HepG2 (cell line): ENCODE data around the gene GATA3. TPM values are rescaled to one million over a fixed set of nuclear protein-coding genes. Genes with fewer than 3 reads are reported as not detected.

Source experiments
- ATAC-seq: fragments of 200-7000 bp; cut with Tn5 transposase; 3 replicates; pipeline ENCODE4 v1.9.1; 2020; ENCODE audit warnings: mild to moderate bottlenecking, moderate library complexity
- BruUV-seq: library from RNA; stranded (reverse); fragments of 400-500 nt; replicated peaks from 2 replicates; lab custom pipeline; 2021; lab: Mats Ljungman, UMichigan
- CTCF ChIA-PET: fragments of 300-600 bp; formaldehyde crosslinking; extraction: SDS; loops from one replicate; lab custom pipeline; 2021; ENCODE audit warnings: low total read pairs, inconsistent platforms, low intra/inter-chr PET ratio; lab: Yijun Ruan, JAX
- POLR2A ChIA-PET: fragments of 350-600 bp; sonication (Branson Sonifier 250); formaldehyde crosslinking; loops from one replicate; lab custom pipeline; 2020; ENCODE audit warnings: antibody characterized with exemption, inconsistent platforms; lab: Yijun Ruan, JAX
- DNase-seq: peaks from one replicate; pipeline ENCODE4 v3.0.0-alpha.2; 2015; ENCODE audit warnings: low spot score
- FAIRE-seq: peaks from 3 replicates; lab custom pipeline; 2011; peaks lifted over from hg19 to GRCh38; lab: Jason Lieb, UNC
- H2AFZ ChIP-seq: one replicate; pipeline ENCODE4 v1.6.1; 2011; ENCODE audit warnings: low read length, inconsistent platforms
- H3K27ac ChIP-seq: fragments of 300-600 bp; 3 replicates; pipeline ENCODE4 v1.8.0; 2011; ENCODE audit warnings: mixed run types, mild to moderate bottlenecking, mixed read lengths, low read length, inconsistent platforms; ENCODE audit not compliant: insufficient read depth; ENCODE audit errors: extremely low read length
- H3K27me3 ChIP-seq, 2 experiments: fragments of 200-600 bp in 1 of 2; 2 replicates in 1 of 2; 3 replicates in 1 of 2; pipeline versions ENCODE4 v1.6.0 to v1.8.0; 2011; ENCODE audit warnings: low read length in 2 of 2, mild to moderate bottlenecking in 2 of 2, moderate library complexity in 2 of 2, inconsistent platforms in 1 of 2; ENCODE audit not compliant: insufficient read depth in 2 of 2, control insufficient read depth in 1 of 2
- H3K36me3 ChIP-seq, 2 experiments: fragments of 200-600 bp in 1 of 2; replicated peaks in 1 of 2; 2 replicates in 1 of 2; 3 replicates in 1 of 2; pipeline versions ENCODE4 v1.5.1 to v1.8.0; 2011; ENCODE audit warnings: low read length in 2 of 2, inconsistent platforms in 1 of 2; ENCODE audit not compliant: insufficient read depth in 2 of 2, control insufficient read depth in 1 of 2
- H3K4me1 ChIP-seq: 2 replicates; pipeline ENCODE4 v1.5.1; 2012; ENCODE audit warnings: low read length, inconsistent platforms; ENCODE audit not compliant: insufficient read depth
- H3K4me2 ChIP-seq: 2 replicates; pipeline ENCODE4 v1.6.0; 2011; ENCODE audit warnings: low read depth, low read length, inconsistent platforms
- H3K4me3 ChIP-seq, 3 experiments: fragments of 200-600 bp in 1 of 3; sonication (generic), shearing (Covaris generic) in 1 of 3; replicated peaks in 1 of 3; 2 replicates each; pipeline ENCODE4 v1.5.1; 2011 to 2016; ENCODE audit warnings: low read length in 3 of 3, inconsistent platforms in 2 of 3, low read depth in 2 of 3, mild to moderate bottlenecking in 2 of 3, control low read depth in 1 of 3, mixed read lengths in 1 of 3; ENCODE audit not compliant: insufficient read depth in 1 of 3
- H3K79me2 ChIP-seq: one replicate; pipeline ENCODE4 v1.6.1; 2011; ENCODE audit warnings: low read length, inconsistent platforms; ENCODE audit not compliant: insufficient read depth
- H3K9ac ChIP-seq: 2 replicates; pipeline ENCODE4 v1.6.0; 2011; ENCODE audit warnings: mild to moderate bottlenecking, low read depth, low read length, inconsistent platforms; ENCODE audit not compliant: insufficient read depth
- H3K9me3 ChIP-seq: 2 replicates; pipeline ENCODE4 v1.5.1; 2012; ENCODE audit warnings: mild to moderate bottlenecking, low read length
- H4K20me1 ChIP-seq: 2 replicates; pipeline ENCODE4 v1.6.0; 2011; ENCODE audit warnings: inconsistent platforms, mild to moderate bottlenecking, low read length, moderate library complexity; ENCODE audit not compliant: insufficient read depth
- HNRNPLL ChIP-seq: fragments of 200-400 bp; formaldehyde crosslinking; IDR thresholded peaks from 2 replicates; pipeline ENCODE4 v1.6.1; 2017; ENCODE audit warnings: mild to moderate bottlenecking, low read depth, low read length; ENCODE audit not compliant: poor library complexity, severe bottlenecking
- RFX1 ChIP-seq: fragments of 450-650 bp; IDR thresholded peaks from 2 replicates; pipeline ENCODE4 v1.6.1; 2017
- ZNF496 ChIP-seq: sonication (generic); formaldehyde crosslinking; IDR thresholded peaks from 2 replicates; pipeline ENCODE4 v1.8.1; 2023; ENCODE audit warnings: mild to moderate bottlenecking, moderate library complexity, missing genetic modification reagents; ENCODE audit not compliant: insufficient replicate concordance
- ZNF629 ChIP-seq: sonication (generic); formaldehyde crosslinking; conservative IDR thresholded peaks from 2 replicates; pipeline ENCODE4 v1.5.0; 2020; ENCODE audit warnings: missing genetic modification reagents
- WGBS: methylation state at CpG from one replicate; pipeline ENCODE4 v1.1.6; 2017; ENCODE audit warnings: low lambda C conversion rate; 5-methylcytosine and 5-hydroxymethylcytosine counted together
- in situ Hi-C: cut with HindIII; loops from 2 replicates; pipeline ENCODE4 v1.10.0; 2017; ENCODE audit warnings: low pct_unique_long_range_greater_than_20kb; ENCODE audit not compliant: extremely low pct_ligation_motif_present
- intact Hi-C: fragments of 100-400 bp; cut with micrococcal nuclease; formaldehyde crosslinking; loops from one replicate; pipeline ENCODE4 v1.10.0; 2022; ENCODE audit not compliant: unreplicated experiment
- polyA plus RNA-seq, 8 experiments: library from polyadenylated mRNA; depleted of rRNA in 3 of 8; stranded (reverse) in 7 of 8; unstranded in 1 of 8; fragments of >200 nt; fragmentation: Illumina TruSeq in 4 of 8; extraction: Trizol in 4 of 8; gene quantifications; 2 replicates each; pipeline versions ENCODE4 v1.2.1 to v1.2.3, GENCODE V29; 2011 to 2016; ENCODE audit warnings: low read depth in 4 of 8, missing spikeins in 1 of 8, mixed read lengths in 1 of 8; ENCODE audit not compliant: insufficient read depth in 1 of 8
- total RNA-seq, 5 experiments: library from RNA; depleted of rRNA; stranded (reverse); fragments of >200 nt; fragmentation: Illumina TruSeq; extraction: Trizol; gene quantifications; 2 replicates each; pipeline ENCODE4 v1.2.3, GENCODE V29; 2016; ENCODE audit warnings: low read depth in 1 of 5

Gene GATA3
- total and polyA plus RNA-seq, 2 of the 13 experiments (the other 11 are each of a cell fraction or from before 2014, with no cell fraction given), result not detected

DNA sequence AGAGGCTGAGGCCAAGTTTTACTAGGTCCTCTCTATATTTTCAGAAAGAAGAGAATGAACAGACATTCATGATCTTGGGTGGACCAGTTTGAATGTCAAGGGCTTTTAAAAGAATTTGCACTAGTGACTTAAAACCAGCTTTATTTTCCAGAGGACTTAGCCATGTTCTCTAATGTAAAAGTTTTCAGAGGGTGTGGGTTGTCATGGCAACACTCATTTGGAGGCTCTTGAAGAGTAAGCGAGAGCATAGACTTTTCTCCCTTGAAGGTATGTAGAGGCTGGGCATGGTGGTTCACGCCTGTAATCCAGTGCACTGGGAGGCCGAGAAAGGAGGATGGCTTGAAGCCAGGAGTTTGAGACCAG is 61.1 kb downstream of the GATA3 start:
- DNase-seq (no peak), ATAC-seq (no peak), FAIRE-seq (no peak)
- BruUV-seq, result no TSS peak
- in situ Hi-C loops, result no loop called here
- Histone ChIP-seq H3K4me1 (no peaks in the 10 kb centered on the region), H3K4me3 (no peak overlapping the region), H3K27ac (no peak overlapping the region), H4K20me1 (no peaks in the 10 kb centered on the region), H3K9me3 (no peaks in the 10 kb centered on the region), H3K79me2 (no peaks in the 10 kb centered on the region), H3K36me3 (no peaks in the 10 kb centered on the region), H3K9ac (no peak overlapping the region), H3K27me3 (peaks cover 0 to 8% of the 10 kb centered on the region in 2 experiments; a peak in 1 of 5 replicates), H2AFZ (no peak overlapping the region), H3K4me2 (no peak overlapping the region)
- WGBS, result 36% methylated on average over 3 of the region's 3 CpGs
- POLR2A ChIA-PET, result no interaction called here
- TF ChIP-seq ZNF496 (CRISPR knock-in tag), result no peak
- peak; percentile 26; the same call in 1 of the 2 replicates for TF ChIP-seq RFX1
- CTCF ChIA-PET, result no interaction called here
- intact Hi-C loops, result no loop called here

DNA sequence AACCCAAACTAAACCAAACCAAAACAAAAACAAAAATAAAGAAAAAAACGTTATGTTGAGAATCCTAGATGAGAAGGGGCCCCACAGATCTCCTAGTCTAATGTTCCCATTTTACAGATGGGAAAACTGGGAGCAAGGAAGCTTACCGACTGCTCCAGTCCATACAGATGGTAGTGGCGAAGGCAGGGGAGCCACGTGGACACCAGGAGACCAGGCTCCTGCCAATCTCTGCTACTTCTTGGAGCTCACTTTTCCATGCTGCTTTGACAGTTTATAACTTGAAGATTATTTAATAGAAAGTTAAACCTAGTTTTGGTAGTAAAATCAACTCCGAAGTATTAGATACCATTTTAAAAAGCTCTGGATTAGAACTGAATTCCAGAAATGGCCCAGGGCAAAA is 62.0 kb downstream of the GATA3 start:
- no peak for TF ChIP-seq HNRNPLL
- TF ChIP-seq ZNF629 (CRISPR knock-in tag), result 0 out of 2 replicates have a peak, but pooled peaks have one; percentile 33
- ATAC-seq, result no peak
- CTCF ChIA-PET, result no interaction called here

More for the DNA sequence above, 62.0 kb downstream of the GATA3 start:
- H3K4me2 ChIP-seq, result no peak overlapping the region
- in situ Hi-C loops, result no loop called here
- intact Hi-C loops, result no loop called here
- no peaks in the 10 kb centered on the region for H3K9me3 ChIP-seq
- H3K36me3 ChIP-seq, result no peaks in the 10 kb centered on the region
- H3K4me1 ChIP-seq, result no peaks in the 10 kb centered on the region
- FAIRE-seq, result no peak
- no peaks in the 10 kb centered on the region for H3K79me2 ChIP-seq
- no peak overlapping the region for H3K27ac ChIP-seq
- H4K20me1 ChIP-seq, result no peaks in the 10 kb centered on the region
- no peak overlapping the region for H3K9ac ChIP-seq
- DNase-seq, result no peak
- no peak overlapping the region for H3K4me3 ChIP-seq
- WGBS, result 24% methylated on average over 5 of the region's 5 CpGs
- POLR2A ChIA-PET, result no interaction called here
- no TSS peak for BruUV-seq
- no peak overlapping the region for H2AFZ ChIP-seq
- H3K27me3 ChIP-seq, result peaks cover 0 to 8% of the 10 kb centered on the region in 2 experiments; a peak in 1 of 5 replicates
